Measurements from ENCODE around the gene CIPC. TPM values are rescaled to one million over a fixed set of nuclear protein-coding genes. Genes with fewer than 3 reads are reported as not detected.

CIPC gene
- total RNA-seq, 1 donor from 2014 or later = 70.3 TPM

DNA sequence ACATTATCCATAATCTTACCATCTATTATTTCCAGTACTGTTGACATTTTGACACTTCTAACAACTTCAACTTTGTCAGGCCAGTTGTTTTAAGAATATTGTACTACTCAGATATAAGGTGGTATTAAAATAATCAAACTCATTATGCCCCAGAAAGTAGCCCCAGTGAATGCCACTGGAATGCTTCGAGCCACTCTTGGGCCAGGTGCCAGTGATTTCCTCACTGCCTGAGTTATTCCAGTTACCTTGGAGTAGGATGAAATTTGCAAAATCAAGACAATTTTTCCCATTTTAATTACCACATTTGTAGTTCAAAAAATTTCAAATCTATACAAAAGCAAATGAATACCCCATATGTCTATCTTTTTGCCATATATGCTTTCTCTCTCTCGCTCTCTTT is 9.2 kb downstream of the CIPC start:
- DNase-seq = peak; percentile 34
- Histone ChIP-seq H3K4me1 (peaks cover 97% of the 10 kb centered on the region), H3K4me3 (no peak overlapping the region)

DNA sequence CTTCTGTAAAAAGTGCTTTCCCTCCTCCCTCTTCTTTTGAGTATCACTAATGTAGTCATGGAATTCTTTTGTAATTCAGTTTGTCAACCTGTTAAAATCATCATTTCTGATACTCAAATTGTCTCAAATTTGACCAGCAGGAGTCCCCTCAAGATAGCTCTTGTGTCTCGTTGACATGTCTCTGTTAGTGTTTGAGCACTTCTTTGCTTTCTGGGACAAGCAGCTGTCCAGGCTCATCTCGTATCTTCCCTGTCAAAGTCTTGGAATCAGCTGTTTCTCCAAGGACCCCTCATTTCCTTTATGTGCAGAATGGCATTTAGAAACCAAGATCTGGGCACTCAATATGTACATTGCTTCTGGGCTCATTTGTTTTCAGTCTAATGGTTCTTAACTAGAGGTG is 10.7 kb downstream of the CIPC start:
- no peaks in the 10 kb centered on the region for H3K27me3 ChIP-seq (ENCODE audit: low read depth)
- TF ChIP-seq, protein P1, sequence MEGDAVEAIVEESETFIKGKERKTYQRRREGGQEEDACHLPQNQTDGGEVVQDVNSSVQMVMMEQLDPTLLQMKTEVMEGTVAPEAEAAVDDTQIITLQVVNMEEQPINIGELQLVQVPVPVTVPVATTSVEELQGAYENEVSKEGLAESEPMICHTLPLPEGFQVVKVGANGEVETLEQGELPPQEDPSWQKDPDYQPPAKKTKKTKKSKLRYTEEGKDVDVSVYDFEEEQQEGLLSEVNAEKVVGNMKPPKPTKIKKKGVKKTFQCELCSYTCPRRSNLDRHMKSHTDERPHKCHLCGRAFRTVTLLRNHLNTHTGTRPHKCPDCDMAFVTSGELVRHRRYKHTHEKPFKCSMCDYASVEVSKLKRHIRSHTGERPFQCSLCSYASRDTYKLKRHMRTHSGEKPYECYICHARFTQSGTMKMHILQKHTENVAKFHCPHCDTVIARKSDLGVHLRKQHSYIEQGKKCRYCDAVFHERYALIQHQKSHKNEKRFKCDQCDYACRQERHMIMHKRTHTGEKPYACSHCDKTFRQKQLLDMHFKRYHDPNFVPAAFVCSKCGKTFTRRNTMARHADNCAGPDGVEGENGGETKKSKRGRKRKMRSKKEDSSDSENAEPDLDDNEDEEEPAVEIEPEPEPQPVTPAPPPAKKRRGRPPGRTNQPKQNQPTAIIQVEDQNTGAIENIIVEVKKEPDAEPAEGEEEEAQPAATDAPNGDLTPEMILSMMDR (IDR thresholded peaks at IDR 0.05; ENCODE audit: borderline replicate concordance) = no peak
- intact Hi-C loops (cut with micrococcal nuclease) = no loop called here
- no peak for DNase-seq
- H3K9me3 ChIP-seq (replicated peaks) = no peaks in the 10 kb centered on the region
- no peak overlapping the region for H3K4me3 ChIP-seq
- H3K27ac ChIP-seq (replicated peaks) = peak overlapping the region; percentile 1
- peaks cover 87% of the 10 kb centered on the region for H3K4me1 ChIP-seq
- H3K36me3 ChIP-seq = peaks cover 75% of the 10 kb centered on the region

More for the DNA sequence above, 9.2 kb downstream of the CIPC start:
- no peaks in the 10 kb centered on the region for H3K9me3 ChIP-seq (replicated peaks)
- TF ChIP-seq, protein P1 (IDR thresholded peaks at IDR 0.05; ENCODE audit: borderline replicate concordance) = no peak
- intact Hi-C loops (cut with micrococcal nuclease) = no loop called here
- H3K27me3 ChIP-seq (ENCODE audit: low read depth) = no peaks in the 10 kb centered on the region
- peak overlapping the region; percentile 98 for H3K27ac ChIP-seq (replicated peaks)
- H3K36me3 ChIP-seq = peaks cover 61% of the 10 kb centered on the region

- peak overlapping the region; percentile 4 for H3K27ac ChIP-seq (replicated peaks)
- TF ChIP-seq, protein P1 (IDR thresholded peaks at IDR 0.05; ENCODE audit: borderline replicate concordance) = no peak
- no peak for DNase-seq
- peaks cover 81% of the 10 kb centered on the region for H3K36me3 ChIP-seq
- H3K4me3 ChIP-seq = no peak overlapping the region
- intact Hi-C loops (cut with micrococcal nuclease) = no loop called here
- no peaks in the 10 kb centered on the region for H3K9me3 ChIP-seq (replicated peaks)
- no peaks in the 10 kb centered on the region for H3K27me3 ChIP-seq (ENCODE audit: low read depth)
- H3K4me1 ChIP-seq = peaks cover 86% of the 10 kb centered on the region
These were observed 11.6 kb downstream of the CIPC start for GRCh38 chr14:77109656-77110055.

DNA sequence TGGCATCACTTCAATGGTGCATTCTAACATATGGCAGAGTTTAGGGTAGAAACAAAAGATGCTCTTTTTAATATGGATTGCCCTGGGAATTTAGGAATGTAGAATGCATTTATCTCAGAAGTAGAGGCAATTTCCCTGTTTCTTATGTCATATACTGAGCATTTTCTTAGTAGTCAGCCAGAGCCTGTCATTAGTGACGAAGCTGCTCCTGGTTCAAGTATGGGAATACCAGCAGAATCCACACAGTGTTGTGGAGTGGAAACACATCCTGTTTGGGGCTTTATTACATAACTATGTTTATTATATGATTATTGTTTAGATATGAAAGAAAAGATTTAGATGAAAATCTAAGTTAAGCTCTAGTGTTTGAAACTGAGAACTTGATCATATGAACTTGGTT is 12.2 kb downstream of the CIPC start:
- Histone ChIP-seq H3K27me3 (ENCODE audit: low read depth) (no peaks in the 10 kb centered on the region), H3K4me1 (peaks cover 83% of the 10 kb centered on the region), H3K4me3 (no peak overlapping the region), H3K9me3 (replicated peaks) (no peaks in the 10 kb centered on the region), H3K27ac (replicated peaks) (peak overlapping the region; percentile 75), H3K36me3 (peaks cover 86% of the 10 kb centered on the region)
- TF ChIP-seq, protein P1 (IDR thresholded peaks at IDR 0.05; ENCODE audit: borderline replicate concordance) = no peak
- intact Hi-C loops (cut with micrococcal nuclease) = no loop called here
- DNase-seq = no peak

GRCh38 chr14:77111021-77111420 is 13.0 kb downstream of the CIPC start:
- TF ChIP-seq, protein P1 (IDR thresholded peaks at IDR 0.05; ENCODE audit: borderline replicate concordance) = no peak

More at GRCh38 chr14:77111021-77111420, 13.0 kb downstream of the CIPC start:
- DNase-seq = no peak
- H3K4me3 ChIP-seq = peak overlapping the region; percentile 20
- intact Hi-C loops (cut with micrococcal nuclease) = no loop called here
- peak overlapping the region; percentile 75 for H3K27ac ChIP-seq (replicated peaks)
- no peaks in the 10 kb centered on the region for H3K27me3 ChIP-seq (ENCODE audit: low read depth)
- peaks cover 81% of the 10 kb centered on the region for H3K4me1 ChIP-seq
- H3K36me3 ChIP-seq = peaks cover 90% of the 10 kb centered on the region
- no peaks in the 10 kb centered on the region for H3K9me3 ChIP-seq (replicated peaks)

Data from left ventricle myocardium inferior (tissue), 1 donor.